Liver (tissue), 9 donors: Measurements from ENCODE around the gene UBE4A. TPM values are rescaled to one million over a fixed set of nuclear protein-coding genes. Genes with fewer than 3 reads are reported as not detected.
A peak's percentile ranks its signal among the peaks of the same experiment; 100 is the strongest.

Source experiments
- DNase-seq: peaks from one replicate; pipeline ENCODE4 v3.0.0-alpha.2; 2017; ENCODE audit warnings: low spot score
- H3K27ac ChIP-seq, 2 donors: one replicate each; pipeline ENCODE4 v1.7.0; 2013; ENCODE audit warnings: inconsistent platforms in 2 of 2, low read length in 2 of 2, control low read depth in 1 of 2, low read depth in 1 of 2, mild to moderate bottlenecking in 1 of 2
- H3K27me3 ChIP-seq, 4 donors: one replicate each; pipeline versions ENCODE4 v1.6.1 to v1.7.0; 2013; ENCODE audit warnings: low read length in 3 of 4, inconsistent platforms in 1 of 4, mild to moderate bottlenecking in 1 of 4, moderate library complexity in 1 of 4; ENCODE audit not compliant: control insufficient read depth in 4 of 4, insufficient read depth in 4 of 4
- H3K36me3 ChIP-seq, 4 donors: one replicate each; pipeline versions ENCODE4 v1.6.1 to v1.7.0; 2013; ENCODE audit warnings: low read length in 3 of 4, mild to moderate bottlenecking in 3 of 4, low read depth in 1 of 4, moderate library complexity in 1 of 4; ENCODE audit not compliant: control insufficient read depth in 4 of 4, insufficient read depth in 3 of 4
- H3K4me1 ChIP-seq, 4 donors: one replicate each; pipeline versions ENCODE4 v1.6.1 to v1.7.0; 2013; ENCODE audit warnings: low read length in 3 of 4, mild to moderate bottlenecking in 3 of 4, moderate library complexity in 1 of 4; ENCODE audit not compliant: control insufficient read depth in 4 of 4, insufficient read depth in 4 of 4
- H3K4me3 ChIP-seq, 3 donors: one replicate each; pipeline versions ENCODE4 v1.6.1 to v1.7.0; 2013; ENCODE audit warnings: low read length in 3 of 3, control low read depth in 1 of 3, low read depth in 1 of 3, mild to moderate bottlenecking in 1 of 3
- H3K9ac ChIP-seq, 2 donors: one replicate each; pipeline ENCODE4 v1.7.0; 2013; ENCODE audit warnings: low read length in 2 of 2, mild to moderate bottlenecking in 2 of 2, moderate library complexity in 2 of 2, control low read depth in 1 of 2, low read depth in 1 of 2
- H3K9me3 ChIP-seq, 4 donors: one replicate each; pipeline versions ENCODE4 v1.6.1 to v1.7.0; 2013; ENCODE audit warnings: low read length in 3 of 4; ENCODE audit not compliant: control insufficient read depth in 4 of 4
- EGR1 ChIP-seq, 2 donors: IDR thresholded peaks; 2 replicates each; pipeline ENCODE4 v1.6.1; 2016 to 2018; ENCODE audit warnings: antibody characterized with exemption in 2 of 2, low read depth in 2 of 2
- FOXA2 ChIP-seq: IDR thresholded peaks from 2 replicates; pipeline ENCODE4 v1.6.1; 2016; ENCODE audit warnings: antibody characterized with exemption
- GABPA ChIP-seq, 2 donors: IDR thresholded peaks in 1 of 2; conservative IDR thresholded peaks in 1 of 2; 2 replicates each; pipeline ENCODE4 v1.6.1; 2016; ENCODE audit warnings: antibody characterized with exemption in 2 of 2, mild to moderate bottlenecking in 1 of 2, moderate library complexity in 1 of 2
- HNF4A ChIP-seq, 2 donors: conservative IDR thresholded peaks; 2 replicates each; pipeline ENCODE4 v1.6.1; 2016; ENCODE audit warnings: antibody characterized with exemption in 2 of 2, mild to moderate bottlenecking in 2 of 2
- HNF4G ChIP-seq: IDR thresholded peaks from 2 replicates; pipeline ENCODE4 v1.6.1; 2016; ENCODE audit warnings: antibody characterized with exemption
- JUND ChIP-seq, 2 donors: IDR thresholded peaks; 2 replicates each; pipeline ENCODE4 v1.6.1; 2016; ENCODE audit warnings: antibody characterized with exemption in 2 of 2
- NR2F2 ChIP-seq: IDR thresholded peaks from 2 replicates; pipeline ENCODE4 v1.6.1; 2016; ENCODE audit warnings: antibody characterized with exemption
- RXRA ChIP-seq, 2 donors: IDR thresholded peaks; 2 replicates each; pipeline ENCODE4 v1.6.1; 2017 to 2018; ENCODE audit warnings: antibody characterized with exemption in 2 of 2, mild to moderate bottlenecking in 1 of 2
- SP1 ChIP-seq: IDR thresholded peaks from 2 replicates; pipeline ENCODE4 v1.6.1; 2018; ENCODE audit warnings: antibody characterized with exemption, mild to moderate bottlenecking
- TAF1 ChIP-seq: conservative IDR thresholded peaks from 2 replicates; pipeline ENCODE4 v1.6.1; 2016; ENCODE audit warnings: antibody characterized with exemption, mild to moderate bottlenecking
- YY1 ChIP-seq: IDR thresholded peaks from 2 replicates; pipeline ENCODE4 v1.6.1; 2016; ENCODE audit warnings: antibody characterized with exemption, mild to moderate bottlenecking
- WGBS: extraction: QIAGEN DNeasy Blood & Tissue Kit; methylation state at CpG from one replicate; pipeline ENCODE4 v1.1.7; 2013; 5-methylcytosine and 5-hydroxymethylcytosine counted together
- polyA plus RNA-seq, 2 donors: library from polyadenylated mRNA; stranded (reverse) in 1 of 2; unstranded in 1 of 2; fragments of 200-250 nt in 1 of 2; fragments of >200 nt in 1 of 2; fragmentation: Nextera tagmentation in 1 of 2; extraction: Ambion mirVana in 1 of 2; gene quantifications; one replicate each; pipeline versions ENCODE4 v1.2.1 to v1.2.3, GENCODE V29; 2013 to 2015
- total RNA-seq, 2 donors: library from RNA; depleted of rRNA; stranded (reverse); fragments of >200 nt; gene quantifications; one replicate each; pipeline ENCODE4 v1.2.3, GENCODE V29; 2014
- TF ChIP-seq, protein P1 (sequence below): IDR thresholded peaks from 2 replicates; pipeline ENCODE4 v1.6.1; 2016; ENCODE audit warnings: antibody characterized with exemption
- TF ChIP-seq, protein P2 (sequence below): fragments of 150-350 bp; IDR thresholded peaks from 2 replicates; pipeline ENCODE4 v1.5.1; 2017; ENCODE audit warnings: improper control_type of control experiment, low read depth, low read length; ENCODE audit not compliant: missing input control
- TF ChIP-seq, protein P3 (sequence below): IDR thresholded peaks from 2 replicates; pipeline ENCODE4 v1.6.1; 2016; ENCODE audit warnings: antibody characterized with exemption
- TF ChIP-seq, protein P4 (sequence below): IDR thresholded peaks from 2 replicates; pipeline ENCODE4 v1.6.1; 2016; ENCODE audit warnings: antibody characterized with exemption
- donor health status: healthy.
- donor health status: healthy.
- donor health status: healthy.
- donor health status: healthy.
- donor health status: healthy.

UBE4A gene
- total and polyA plus RNA-seq, 4 donors = 11.7 to 41.3 (median 19.1) TPM

DNA sequence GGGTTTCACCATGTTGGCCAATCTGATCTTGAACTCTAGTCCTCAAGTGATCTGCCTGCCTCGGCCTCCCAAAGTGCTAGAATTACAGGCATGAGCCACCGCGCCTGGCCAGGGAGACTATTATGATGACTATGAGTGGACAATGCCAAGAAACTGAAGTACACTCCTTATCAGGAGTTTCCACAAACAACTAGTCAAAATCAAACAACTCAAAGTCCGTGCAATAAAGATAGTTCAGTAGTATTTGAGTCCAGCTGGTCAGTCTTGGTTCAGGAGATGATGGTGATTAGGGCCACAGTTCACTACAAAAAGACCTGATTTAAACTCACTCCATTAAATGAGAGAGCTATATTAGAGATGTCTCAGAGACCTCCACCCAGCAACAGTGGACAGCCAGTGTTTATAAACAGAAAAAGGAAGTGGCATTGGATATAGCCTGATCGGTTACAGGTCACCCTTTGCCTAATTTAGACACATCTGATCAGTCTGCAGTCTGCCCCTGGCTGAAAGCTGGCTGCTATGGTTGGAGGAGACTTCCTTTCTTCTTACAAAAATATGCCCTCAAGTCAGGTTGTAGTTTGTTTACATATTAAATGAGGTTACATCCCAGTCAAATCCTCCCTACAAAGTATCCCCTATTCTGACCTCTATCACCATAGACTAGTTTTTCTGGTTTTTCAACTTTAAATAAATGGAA lies 37.9 kb upstream of the UBE4A start (continued):
- TF ChIP-seq, protein P1, sequence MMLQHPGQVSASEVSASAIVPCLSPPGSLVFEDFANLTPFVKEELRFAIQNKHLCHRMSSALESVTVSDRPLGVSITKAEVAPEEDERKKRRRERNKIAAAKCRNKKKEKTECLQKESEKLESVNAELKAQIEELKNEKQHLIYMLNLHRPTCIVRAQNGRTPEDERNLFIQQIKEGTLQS = peak; percentile 69
- TF ChIP-seq JUND (IDR thresholded peaks at IDR 0.05) = peak; percentile 74 to 94
- peak; percentile 99 for TF ChIP-seq HNF4A (conservative IDR thresholded peaks at IDR 0.05)

DNA sequence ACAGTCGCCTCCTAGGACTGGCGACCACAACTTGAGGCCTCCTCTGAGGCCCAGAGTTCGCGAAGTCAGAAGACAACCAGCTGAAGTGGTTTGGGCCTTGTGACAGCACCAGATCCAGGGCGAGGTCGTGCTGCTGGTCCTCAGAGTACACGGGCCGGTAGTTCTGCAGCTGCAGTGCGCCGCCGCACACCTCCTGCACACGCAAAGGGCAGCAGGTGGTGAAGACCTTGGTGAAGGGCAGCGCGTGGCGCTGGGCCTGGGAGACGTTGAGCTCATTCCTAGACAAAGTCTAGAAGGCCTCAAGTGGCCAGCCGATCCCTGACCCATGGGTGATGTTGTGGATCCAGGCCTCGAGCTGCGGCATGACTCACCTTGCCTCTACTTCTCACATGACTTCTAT lies 36.7 kb upstream of the UBE4A start:
- Histone ChIP-seq H3K27me3 (no peaks in the 10 kb centered on the region), H3K36me3 (no peaks in the 10 kb centered on the region), H3K9ac (no peak overlapping the region), H3K4me3 (no peak overlapping the region), H3K9me3 (no peaks in the 10 kb centered on the region), H3K4me1 (peaks cover 2 to 15% (median 11%) of the 10 kb centered on the region in 4 donors), H3K27ac (no peak overlapping the region)
- no peak for TF ChIP-seq RXRA (IDR thresholded peaks at IDR 0.05)
- TF ChIP-seq, protein P2, sequence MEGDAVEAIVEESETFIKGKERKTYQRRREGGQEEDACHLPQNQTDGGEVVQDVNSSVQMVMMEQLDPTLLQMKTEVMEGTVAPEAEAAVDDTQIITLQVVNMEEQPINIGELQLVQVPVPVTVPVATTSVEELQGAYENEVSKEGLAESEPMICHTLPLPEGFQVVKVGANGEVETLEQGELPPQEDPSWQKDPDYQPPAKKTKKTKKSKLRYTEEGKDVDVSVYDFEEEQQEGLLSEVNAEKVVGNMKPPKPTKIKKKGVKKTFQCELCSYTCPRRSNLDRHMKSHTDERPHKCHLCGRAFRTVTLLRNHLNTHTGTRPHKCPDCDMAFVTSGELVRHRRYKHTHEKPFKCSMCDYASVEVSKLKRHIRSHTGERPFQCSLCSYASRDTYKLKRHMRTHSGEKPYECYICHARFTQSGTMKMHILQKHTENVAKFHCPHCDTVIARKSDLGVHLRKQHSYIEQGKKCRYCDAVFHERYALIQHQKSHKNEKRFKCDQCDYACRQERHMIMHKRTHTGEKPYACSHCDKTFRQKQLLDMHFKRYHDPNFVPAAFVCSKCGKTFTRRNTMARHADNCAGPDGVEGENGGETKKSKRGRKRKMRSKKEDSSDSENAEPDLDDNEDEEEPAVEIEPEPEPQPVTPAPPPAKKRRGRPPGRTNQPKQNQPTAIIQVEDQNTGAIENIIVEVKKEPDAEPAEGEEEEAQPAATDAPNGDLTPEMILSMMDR = no peak
- TF ChIP-seq GABPA (IDR thresholded peaks at IDR 0.05 in 1 of 2, conservative IDR thresholded peaks at IDR 0.05 in 1 of 2) = no peak
- no peak for TF ChIP-seq SP1
- no peak for TF ChIP-seq JUND (IDR thresholded peaks at IDR 0.05)
- no peak for TF ChIP-seq EGR1 (IDR thresholded peaks at IDR 0.05; ENCODE audit: low read depth in 2 of 2)
- no peak for TF ChIP-seq TAF1
- TF ChIP-seq, protein P3, sequence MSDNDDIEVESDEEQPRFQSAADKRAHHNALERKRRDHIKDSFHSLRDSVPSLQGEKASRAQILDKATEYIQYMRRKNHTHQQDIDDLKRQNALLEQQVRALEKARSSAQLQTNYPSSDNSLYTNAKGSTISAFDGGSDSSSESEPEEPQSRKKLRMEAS = no peak
- no peak for TF ChIP-seq NR2F2
- TF ChIP-seq, protein P1 = no peak
- TF ChIP-seq, protein P4, sequence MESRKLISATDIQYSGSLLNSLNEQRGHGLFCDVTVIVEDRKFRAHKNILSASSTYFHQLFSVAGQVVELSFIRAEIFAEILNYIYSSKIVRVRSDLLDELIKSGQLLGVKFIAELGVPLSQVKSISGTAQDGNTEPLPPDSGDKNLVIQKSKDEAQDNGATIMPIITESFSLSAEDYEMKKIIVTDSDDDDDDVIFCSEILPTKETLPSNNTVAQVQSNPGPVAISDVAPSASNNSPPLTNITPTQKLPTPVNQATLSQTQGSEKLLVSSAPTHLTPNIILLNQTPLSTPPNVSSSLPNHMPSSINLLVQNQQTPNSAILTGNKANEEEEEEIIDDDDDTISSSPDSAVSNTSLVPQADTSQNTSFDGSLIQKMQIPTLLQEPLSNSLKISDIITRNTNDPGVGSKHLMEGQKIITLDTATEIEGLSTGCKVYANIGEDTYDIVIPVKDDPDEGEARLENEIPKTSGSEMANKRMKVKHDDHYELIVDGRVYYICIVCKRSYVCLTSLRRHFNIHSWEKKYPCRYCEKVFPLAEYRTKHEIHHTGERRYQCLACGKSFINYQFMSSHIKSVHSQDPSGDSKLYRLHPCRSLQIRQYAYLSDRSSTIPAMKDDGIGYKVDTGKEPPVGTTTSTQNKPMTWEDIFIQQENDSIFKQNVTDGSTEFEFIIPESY = no peak
- no peak for TF ChIP-seq YY1
- 98% methylated on average over 19 of the region's 19 CpGs for WGBS
- DNase-seq = no peak

DNA sequence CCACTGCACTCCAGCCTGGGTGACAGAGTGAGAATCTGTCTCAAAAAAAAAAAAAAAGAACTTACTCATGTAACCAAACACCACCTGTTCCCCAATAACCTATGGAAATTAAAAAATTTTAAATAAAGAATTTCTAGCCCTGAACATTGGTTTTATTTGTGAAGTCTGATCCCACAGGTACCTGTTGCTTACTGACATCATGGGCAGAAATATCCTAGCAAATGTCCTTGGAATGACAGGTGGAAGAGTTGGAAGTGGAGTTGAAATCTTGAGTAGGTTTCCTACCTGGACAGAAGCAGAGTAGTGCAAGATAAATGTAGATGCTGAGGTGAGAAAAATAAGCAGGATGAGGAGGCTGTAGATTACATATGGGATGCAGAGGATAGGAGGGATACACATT lies 34.1 kb upstream of the UBE4A start:
- DNase-seq = no peak
- Histone ChIP-seq H3K36me3 (no peaks in the 10 kb centered on the region), H3K4me1 (peaks cover 2 to 15% (median 10%) of the 10 kb centered on the region in 4 donors)
- TF ChIP-seq HNF4A (conservative IDR thresholded peaks at IDR 0.05) = no peak
- TF ChIP-seq, protein P4 = no peak
- no peak for TF ChIP-seq EGR1 (IDR thresholded peaks at IDR 0.05; ENCODE audit: low read depth in 2 of 2)
- TF ChIP-seq HNF4G = no peak
- TF ChIP-seq, protein P2 = no peak
- TF ChIP-seq, protein P3 = no peak
- no peak for TF ChIP-seq FOXA2
- no peak for TF ChIP-seq TAF1

More for the DNA sequence above, 34.1 kb upstream of the UBE4A start:
- H3K27me3 ChIP-seq = no peaks in the 10 kb centered on the region
- H3K4me3 ChIP-seq = no peak overlapping the region
- H3K9me3 ChIP-seq = no peaks in the 10 kb centered on the region
- no peak overlapping the region for H3K27ac ChIP-seq
- no peak overlapping the region for H3K9ac ChIP-seq
